ENCODE data around the gene PAPPA.

- TF ChIP-seq CTCF (IDR thresholded peaks at IDR 0.05), result no peak
- no peak for TF ChIP-seq POLR2A (IDR thresholded peaks at IDR 0.05)
These were observed 122.6 kb downstream of the PAPPA start for GRCh38 chr9:116276196-116276493.
